H1 (cell line): Measurements from ENCODE around the gene DHPS. TPM values are rescaled to one million over a fixed set of nuclear protein-coding genes. Genes with fewer than 3 reads are reported as not detected.

ENCODE experiments used
- CTCF ChIA-PET: fragments of 300-600 bp; sonication (Branson Sonifier 250); formaldehyde crosslinking; loops from one replicate; lab custom pipeline; 2021; ENCODE audit not compliant: partially characterized antibody; lab: Charles Lee
- POLR2A ChIA-PET: fragments of 300-600 bp; sonication (Branson Sonifier 250); formaldehyde crosslinking; loops from one replicate; lab custom pipeline; 2021; ENCODE audit warnings: inconsistent platforms; ENCODE audit not compliant: partially characterized antibody; lab: Charles Lee
- DNase-seq, 2 experiments: peaks; one replicate each; pipeline versions ENCODE4 v3.0.0 to v3.0.0-alpha.2; 2010 to 2022; ENCODE audit warnings: low spot score in 2 of 2, low read depth in 1 of 2, mixed read lengths in 1 of 2
- FAIRE-seq: peaks from 2 replicates; lab custom pipeline; 2011; peaks lifted over from hg19 to GRCh38; lab: Jason Lieb, UNC
- H2AFZ ChIP-seq: 2 replicates; pipeline ENCODE4 v1.8.1; 2012; ENCODE audit warnings: low read length, inconsistent platforms
- H2AK5ac ChIP-seq: 2 replicates; pipeline ENCODE4 v1.6.1; 2013; ENCODE audit warnings: low read depth, low read length
- H2BK120ac ChIP-seq: replicated peaks from 2 replicates; pipeline ENCODE3; 2013; ENCODE audit warnings: low read depth, low read length, inconsistent platforms
- H2BK12ac ChIP-seq: 2 replicates; pipeline ENCODE4 v1.6.1; 2013; ENCODE audit warnings: low read depth, low read length
- H2BK15ac ChIP-seq: 2 replicates; pipeline ENCODE4 v1.6.1; 2013; ENCODE audit warnings: low read length
- H2BK20ac ChIP-seq: 2 replicates; pipeline ENCODE4 v1.6.1; 2013; ENCODE audit warnings: low read length
- H2BK5ac ChIP-seq: 2 replicates; pipeline ENCODE4 v1.6.1; 2013; ENCODE audit warnings: low read depth, low read length
- H3K14ac ChIP-seq: 2 replicates; pipeline ENCODE4 v1.6.1; 2013; ENCODE audit warnings: inconsistent platforms; ENCODE audit not compliant: insufficient read length
- H3K18ac ChIP-seq: 2 replicates; pipeline ENCODE4 v1.6.1; 2013; ENCODE audit warnings: low read length; ENCODE audit errors: extremely low read depth
- H3K23ac ChIP-seq: 2 replicates; pipeline ENCODE4 v1.6.1; 2013; ENCODE audit warnings: inconsistent platforms; ENCODE audit not compliant: insufficient read length
- H3K23me2 ChIP-seq: 2 replicates; pipeline ENCODE4 v1.6.1; 2013; ENCODE audit warnings: low read depth, low read length
- H3K27ac ChIP-seq: 2 replicates; pipeline ENCODE4 v1.6.1; 2011; ENCODE audit warnings: low read depth, low read length, inconsistent platforms
- H3K27me3 ChIP-seq, 4 experiments: replicated peaks in 1 of 4; 1 replicate in 1 of 4; 2 replicates in 3 of 4; pipeline versions ENCODE4 v1.6.1 to v1.8.1; 2011 to 2013; ENCODE audit warnings: low read length in 3 of 4, mild to moderate bottlenecking in 3 of 4, inconsistent platforms in 2 of 4, mixed read lengths in 2 of 4, moderate library complexity in 1 of 4; ENCODE audit not compliant: control insufficient read depth in 3 of 4, insufficient read depth in 3 of 4; ENCODE audit errors: extremely low read depth in 1 of 4
- H3K36me3 ChIP-seq, 4 experiments: 2 replicates each; pipeline versions ENCODE4 v1.6.1 to v1.8.1; 2011 to 2013; ENCODE audit warnings: mild to moderate bottlenecking in 4 of 4, low read length in 3 of 4, moderate library complexity in 2 of 4, control low read depth in 1 of 4, inconsistent platforms in 1 of 4; ENCODE audit not compliant: insufficient read depth in 4 of 4, control insufficient read depth in 2 of 4
- H3K4ac ChIP-seq: replicated peaks from 2 replicates; pipeline ENCODE3; 2013; ENCODE audit warnings: low read length, low read depth, mixed read lengths, inconsistent platforms; ENCODE audit not compliant: insufficient read length
- H3K4me1 ChIP-seq, 4 experiments: replicated peaks in 1 of 4; 1 replicate in 1 of 4; 2 replicates in 3 of 4; pipeline versions ENCODE4 v1.6.1 to v1.8.1; 2011 to 2013; ENCODE audit warnings: low read length in 3 of 4, inconsistent platforms in 2 of 4, mixed read lengths in 1 of 4; ENCODE audit not compliant: insufficient read depth in 4 of 4, control insufficient read depth in 3 of 4
- H3K4me2 ChIP-seq, 2 experiments: 2 replicates each; pipeline versions ENCODE4 v1.6.1 to v1.8.1; 2011 to 2013; ENCODE audit warnings: low read depth in 2 of 2, low read length in 2 of 2, control low read depth in 1 of 2, inconsistent platforms in 1 of 2, mild to moderate bottlenecking in 1 of 2; ENCODE audit not compliant: insufficient read depth in 1 of 2
- H3K4me3 ChIP-seq, 4 experiments: fragments of 200-600, 300-600 bp in 1 of 4; sonication (generic), shearing (Covaris generic), sonication (Bioruptor Twin) in 1 of 4; 2 replicates each; pipeline versions ENCODE4 v1.5.1 to v1.8.1; 2011 to 2016; ENCODE audit warnings: low read length in 4 of 4, low read depth in 3 of 4, control low read depth in 2 of 4, inconsistent platforms in 2 of 4, mild to moderate bottlenecking in 2 of 4, mixed read lengths in 1 of 4, moderate library complexity in 1 of 4; ENCODE audit not compliant: insufficient read depth in 2 of 4; ENCODE audit errors: extremely low read depth in 1 of 4
- H3K56ac ChIP-seq: replicated peaks from 2 replicates; pipeline ENCODE3; 2013; ENCODE audit warnings: low read depth, mild to moderate bottlenecking, mixed read lengths, low read length, inconsistent platforms; ENCODE audit not compliant: insufficient read length
- H3K79me1 ChIP-seq: 2 replicates; pipeline ENCODE4 v1.6.1; 2013; ENCODE audit warnings: low read depth, low read length, control low read depth
- H3K79me2 ChIP-seq, 2 experiments: 2 replicates each; pipeline versions ENCODE4 v1.6.1 to v1.8.1; 2012 to 2013; ENCODE audit warnings: low read length in 2 of 2, mild to moderate bottlenecking in 2 of 2, inconsistent platforms in 1 of 2; ENCODE audit not compliant: insufficient read depth in 2 of 2, control insufficient read depth in 1 of 2
- H3K9ac ChIP-seq, 4 experiments: replicated peaks in 1 of 4; 1 replicate in 1 of 4; 2 replicates in 3 of 4; pipeline versions ENCODE4 v1.6.1 to v1.8.1; 2011 to 2013; ENCODE audit warnings: low read depth in 3 of 4, low read length in 3 of 4, control low read depth in 2 of 4, mild to moderate bottlenecking in 2 of 4, moderate library complexity in 2 of 4, inconsistent platforms in 1 of 4; ENCODE audit errors: extremely low read depth in 1 of 4
- H3K9me3 ChIP-seq, 2 experiments: 2 replicates each; pipeline versions ENCODE4 v1.6.1 to v1.8.1; 2012 to 2013; ENCODE audit warnings: mild to moderate bottlenecking in 2 of 2, moderate library complexity in 2 of 2, control low read depth in 1 of 2, inconsistent platforms in 1 of 2, low read depth in 1 of 2, low read length in 1 of 2, mixed read lengths in 1 of 2; ENCODE audit not compliant: insufficient read depth in 2 of 2
- H4K20me1 ChIP-seq, 2 experiments: replicated peaks in 1 of 2; 2 replicates each; pipeline versions ENCODE3 to v1.8.1; 2011 to 2013; ENCODE audit warnings: inconsistent platforms in 2 of 2, low read length in 2 of 2, mild to moderate bottlenecking in 1 of 2; ENCODE audit not compliant: insufficient read depth in 2 of 2, control insufficient read depth in 1 of 2
- H4K5ac ChIP-seq: 2 replicates; pipeline ENCODE4 v1.6.1; 2013; ENCODE audit warnings: low read length, low read depth, mixed read lengths, inconsistent platforms; ENCODE audit not compliant: insufficient read length
- H4K8ac ChIP-seq: 2 replicates; pipeline ENCODE4 v1.8.0; 2013; ENCODE audit warnings: mild to moderate bottlenecking, moderate library complexity, low read length, inconsistent platforms; ENCODE audit not compliant: insufficient read depth; ENCODE audit errors: extremely low read depth
- H4K91ac ChIP-seq: replicated peaks from 2 replicates; pipeline ENCODE3; 2013; ENCODE audit warnings: low read length, mixed read lengths, inconsistent platforms; ENCODE audit not compliant: insufficient read length
- POLR2AphosphoS5 ChIP-seq: IDR thresholded peaks from 2 replicates; pipeline ENCODE4 v1.6.1; 2011; ENCODE audit warnings: low read depth, low read length
- WGBS, 2 experiments: shearing (Covaris generic) in 1 of 2; methylation state at CpG; one replicate each; pipeline versions ENCODE4 v1.1.6 to v1.1.7; 2013 to 2015; ENCODE audit warnings: low lambda C conversion rate in 2 of 2, mixed read lengths in 2 of 2, inconsistent platforms in 1 of 2, low coverage in 1 of 2, missing lambda C conversion rate in 1 of 2; ENCODE audit not compliant: insufficient replicate concordance in 2 of 2, insufficient coverage in 1 of 2, insufficient read length in 1 of 2; ENCODE audit errors: extremely low coverage in 1 of 2, missing lambda C conversion rate in 1 of 2; 5-methylcytosine and 5-hydroxymethylcytosine counted together
- polyA plus RNA-seq, 7 experiments: library from polyadenylated mRNA; depleted of rRNA in 3 of 7; stranded (reverse) in 5 of 7; unstranded in 2 of 7; fragments of >200 nt in 5 of 7; fragments of 200-250 nt in 2 of 7; gene quantifications; 1 replicate in 5 of 7; 2 replicates in 1 of 7; 4 replicates in 1 of 7; pipeline versions ENCODE4 v1.2.1 to v1.2.3, GENCODE V29; 2011 to 2013; ENCODE audit warnings: missing spikeins in 2 of 7, mixed read lengths in 2 of 7
- total RNA-seq: library from RNA; stranded (reverse); fragmentation: NEBNext Ultra II Directional; extraction: Animal tissue kit (Norgen Biotek cat#: 25700); gene quantifications from 2 replicates; pipeline ENCODE4 v1.2.1, GENCODE V29; 2021
- TF ChIP-seq, protein P1 (sequence below): IDR thresholded peaks from 2 replicates; pipeline ENCODE4 v1.6.1; 2012; ENCODE audit warnings: inconsistent platforms

DHPS gene
- total and polyA plus RNA-seq, 2 of the 8 experiments (the other 6 are each of a cell fraction or from before 2014, with no cell fraction given): 86.6 to 99.6 TPM

DNA sequence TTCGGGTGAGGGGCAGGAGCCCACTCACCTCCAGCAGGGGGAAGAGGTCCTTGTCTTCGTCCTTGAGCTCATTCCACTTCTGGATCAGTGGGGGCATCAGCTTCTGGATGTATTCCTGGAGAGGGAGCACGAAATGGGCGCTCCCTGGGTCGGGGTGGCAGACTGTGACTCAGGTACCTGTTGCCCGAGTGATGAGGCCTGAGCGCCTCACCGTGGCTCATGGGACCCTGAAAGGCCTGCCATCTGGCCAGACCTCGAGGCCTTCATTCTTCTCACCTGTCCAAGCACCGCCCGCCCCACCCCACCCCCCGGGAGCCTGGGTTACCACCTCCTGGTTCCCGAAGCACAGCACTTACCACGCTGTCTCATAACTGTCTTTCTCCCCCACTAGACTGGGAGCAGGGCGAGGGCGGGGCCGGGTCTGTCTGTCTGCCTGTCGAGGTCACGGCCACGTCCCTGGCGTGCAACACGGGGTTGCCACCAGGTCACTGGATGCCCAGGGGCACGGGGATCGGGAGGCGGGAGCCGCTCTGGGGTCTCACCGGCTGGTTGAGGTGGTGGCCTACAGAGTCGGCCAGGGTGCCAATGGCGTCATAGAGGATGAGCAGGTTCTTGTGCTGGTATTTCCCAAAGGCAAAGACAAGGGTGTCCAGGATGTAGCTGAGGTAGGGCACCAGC, 24.1 kb upstream of the DHPS start:
- no peaks in the 10 kb centered on the region for H3K27me3 ChIP-seq
- H2BK20ac ChIP-seq: no peak overlapping the region
- DNase-seq (no peak), FAIRE-seq (no peak)
- H4K8ac ChIP-seq: peak overlapping the region; percentile 76; the same call in 1 of the 2 replicates
- H3K14ac ChIP-seq: no peak overlapping the region
- H3K23me2 ChIP-seq: no peaks in the 10 kb centered on the region
- H2BK5ac ChIP-seq: no peak overlapping the region
- TF ChIP-seq, protein P1, sequence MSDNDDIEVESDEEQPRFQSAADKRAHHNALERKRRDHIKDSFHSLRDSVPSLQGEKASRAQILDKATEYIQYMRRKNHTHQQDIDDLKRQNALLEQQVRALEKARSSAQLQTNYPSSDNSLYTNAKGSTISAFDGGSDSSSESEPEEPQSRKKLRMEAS: no peak
- TF ChIP-seq POLR2AphosphoS5: 0 out of 2 replicates have a peak, but pooled peaks have one; percentile 6
- H3K4me2 ChIP-seq: no peak overlapping the region
- POLR2A ChIA-PET: interaction anchor here (1.0 to 6.7 kb wide), 5 partner anchors 9 to 59 kb away, joined by 3 to 50 read pairs (median 3); partner anchors contain the start of genes FBXW9, MAN2B1 and WDR83
- CTCF ChIA-PET: interaction anchor here (0.7 to 1.4 kb wide), 4 partner anchors 9 to 142 kb away, joined by 3 to 4 read pairs (median 4); partner anchors contain the start of gene FBXW9
- H2BK120ac ChIP-seq: no peak overlapping the region
- no peak overlapping the region for H3K23ac ChIP-seq
- H3K4me1 ChIP-seq: peaks cover 0 to 5% (median 2%) of the 10 kb centered on the region in 4 experiments; a peak in 2 of 7 replicates
- no peak overlapping the region for H2AK5ac ChIP-seq
- no peak overlapping the region for H3K4me3 ChIP-seq
- H2BK12ac ChIP-seq: no peak overlapping the region
- H3K27ac ChIP-seq: no peak overlapping the region
- no peak overlapping the region for H2BK15ac ChIP-seq
- no peak overlapping the region for H3K9ac ChIP-seq
- H4K20me1 ChIP-seq: peaks cover 4 to 15% of the 10 kb centered on the region in 2 experiments
- no peaks in the 10 kb centered on the region for H3K9me3 ChIP-seq
- no peaks in the 10 kb centered on the region for H3K79me2 ChIP-seq
- no peak overlapping the region for H2AFZ ChIP-seq
- H3K4ac ChIP-seq: no peak overlapping the region
- no peak overlapping the region for H4K5ac ChIP-seq
- WGBS, 2 experiments: 92% methylated on average over 26 of the region's 29 CpGs; no CpG with 5 or more reads in 1 of the 2 experiments
- no peak overlapping the region for H3K18ac ChIP-seq
- H3K79me1 ChIP-seq: no peaks in the 10 kb centered on the region
- H4K91ac ChIP-seq: no peak overlapping the region
- H3K56ac ChIP-seq: no peak overlapping the region
- peaks cover 41 to 77% (median 68%) of the 10 kb centered on the region in 4 experiments for H3K36me3 ChIP-seq
